SK-N-SH treated with all-trans-retinoic acid at 6 μM for 48 hours (cell line): ENCODE data around the gene CARD10.

ENCODE experiments used
- ATAC-seq: fragments of 200-7000 bp; cut with Tn5 transposase; 3 replicates; pipeline ENCODE4 v1.9.1; 2020; ENCODE audit warnings: mild to moderate bottlenecking, moderate library complexity
- ARNTL ChIP-seq: fragments of 450-650 bp; formaldehyde crosslinking; IDR thresholded peaks from 2 replicates; pipeline ENCODE4 v1.5.0; 2020; ENCODE audit warnings: low read depth, mild to moderate bottlenecking, moderate library complexity, borderline replicate concordance
- BACH2 ChIP-seq: fragments of 250-450 bp; sonication (Bioruptor Pico); IDR thresholded peaks from 2 replicates; pipeline ENCODE4 v1.9.0; 2021; ENCODE audit warnings: mild to moderate bottlenecking, borderline replicate concordance
- CREB5 ChIP-seq: fragments of 250-450 bp; sonication (Bioruptor Pico); IDR thresholded peaks from 2 replicates; pipeline ENCODE4 v1.5.1; 2020; ENCODE audit warnings: low read depth, mild to moderate bottlenecking, moderate library complexity
- CSDC2 ChIP-seq: fragments of 250-450 bp; sonication (Bioruptor Pico); IDR thresholded peaks from 2 replicates; pipeline ENCODE4 v1.5.0; 2020; ENCODE audit warnings: mild to moderate bottlenecking, moderate library complexity
- ESRRG ChIP-seq: fragments of 250-450 bp; sonication (Bioruptor Pico); IDR thresholded peaks from 2 replicates; pipeline ENCODE4 v1.6.1; 2021; ENCODE audit warnings: mild to moderate bottlenecking
- ISL1 ChIP-seq: fragments of 250-450 bp; sonication (Bioruptor Pico); IDR thresholded peaks from 2 replicates; pipeline ENCODE4 v2.1.2; 2022; ENCODE audit warnings: mild to moderate bottlenecking, moderate library complexity
- OSR1 ChIP-seq: fragments of 250-450 bp; sonication (Bioruptor Pico); IDR thresholded peaks from 2 replicates; pipeline ENCODE4 v1.8.0; 2022; ENCODE audit warnings: moderate library complexity, mild to moderate bottlenecking, inconsistent platforms
- PATZ1 ChIP-seq: fragments of 250-450 bp; sonication (Bioruptor Pico); IDR thresholded peaks from 2 replicates; pipeline ENCODE4 v1.8.0; 2020; ENCODE audit warnings: mild to moderate bottlenecking, moderate library complexity, borderline replicate concordance
- POU6F1 ChIP-seq: fragments of 250-450 bp; sonication (Bioruptor Pico); IDR thresholded peaks from 2 replicates; pipeline ENCODE4 v1.8.0; 2021; ENCODE audit warnings: low read depth, mild to moderate bottlenecking, moderate library complexity, borderline replicate concordance
- RARB ChIP-seq: fragments of 250-450 bp; sonication (Bioruptor Pico); IDR thresholded peaks from 2 replicates; pipeline ENCODE4 v1.8.0; 2021; ENCODE audit warnings: mild to moderate bottlenecking, moderate library complexity
- SNAI2 ChIP-seq: fragments of 250-450 bp; sonication (Bioruptor Pico); IDR thresholded peaks from 2 replicates; pipeline ENCODE4 v1.5.0; 2020; ENCODE audit warnings: mild to moderate bottlenecking, moderate library complexity
- TCF4 ChIP-seq: fragments of 250-450 bp; sonication (Bioruptor Pico); IDR thresholded peaks from 2 replicates; pipeline ENCODE4 v1.8.0; 2021; ENCODE audit warnings: mild to moderate bottlenecking, moderate library complexity, borderline replicate concordance
- TOX ChIP-seq: fragments of 250-450 bp; sonication (Bioruptor Pico); IDR thresholded peaks from 2 replicates; pipeline ENCODE4 v1.8.0; 2021; ENCODE audit warnings: mild to moderate bottlenecking, moderate library complexity, borderline replicate concordance
- TSHZ2 ChIP-seq: fragments of 250-450 bp; sonication (Bioruptor Pico); IDR thresholded peaks from 2 replicates; pipeline ENCODE4 v1.5.0; 2020; ENCODE audit warnings: mild to moderate bottlenecking, moderate library complexity
- ZC3H10 ChIP-seq: fragments of 250-450 bp; sonication (Bioruptor Pico); IDR thresholded peaks from 2 replicates; pipeline ENCODE4 v1.5.1; 2021; ENCODE audit warnings: mild to moderate bottlenecking, moderate library complexity
- ZFP3 ChIP-seq: fragments of 250-450 bp; sonication (Bioruptor Pico); IDR thresholded peaks from 2 replicates; pipeline ENCODE4 v1.5.0; 2020; ENCODE audit warnings: mild to moderate bottlenecking, moderate library complexity
- ZFP30 ChIP-seq: fragments of 450-650 bp; formaldehyde crosslinking; IDR thresholded peaks from 2 replicates; pipeline ENCODE4 v1.5.0; 2022; ENCODE audit warnings: mild to moderate bottlenecking, moderate library complexity
- ZNF565 ChIP-seq: fragments of 450-650 bp; formaldehyde crosslinking; conservative IDR thresholded peaks from 2 replicates; pipeline ENCODE4 v1.5.0; 2020; ENCODE audit warnings: low read depth, mild to moderate bottlenecking, moderate library complexity
- ZNF70 ChIP-seq: fragments of 450-650 bp; formaldehyde crosslinking; IDR thresholded peaks from 2 replicates; pipeline ENCODE4 v1.5.0; 2020; ENCODE audit warnings: mild to moderate bottlenecking, moderate library complexity
- ZNF8 ChIP-seq: fragments of 450-650 bp; formaldehyde crosslinking; IDR thresholded peaks from 2 replicates; pipeline ENCODE4 v1.5.0; 2020; ENCODE audit warnings: mild to moderate bottlenecking, moderate library complexity
- TF ChIP-seq, protein P1 (sequence below): fragments of 250-450 bp; sonication (Bioruptor Pico); IDR thresholded peaks from 2 replicates; pipeline ENCODE4 v1.5.1; 2021; ENCODE audit warnings: mild to moderate bottlenecking, moderate library complexity

The CARD10 gene

GRCh38 chr22:37507731-37508130 lies 11.5 kb downstream of the CARD10 start:
- no peak for TF ChIP-seq POU6F1 (CRISPR knock-in tag)
- no peak for TF ChIP-seq OSR1 (CRISPR knock-in tag)
- no peak for TF ChIP-seq ISL1
- no peak for TF ChIP-seq SNAI2 (CRISPR knock-in tag)
- TF ChIP-seq, protein P1, sequence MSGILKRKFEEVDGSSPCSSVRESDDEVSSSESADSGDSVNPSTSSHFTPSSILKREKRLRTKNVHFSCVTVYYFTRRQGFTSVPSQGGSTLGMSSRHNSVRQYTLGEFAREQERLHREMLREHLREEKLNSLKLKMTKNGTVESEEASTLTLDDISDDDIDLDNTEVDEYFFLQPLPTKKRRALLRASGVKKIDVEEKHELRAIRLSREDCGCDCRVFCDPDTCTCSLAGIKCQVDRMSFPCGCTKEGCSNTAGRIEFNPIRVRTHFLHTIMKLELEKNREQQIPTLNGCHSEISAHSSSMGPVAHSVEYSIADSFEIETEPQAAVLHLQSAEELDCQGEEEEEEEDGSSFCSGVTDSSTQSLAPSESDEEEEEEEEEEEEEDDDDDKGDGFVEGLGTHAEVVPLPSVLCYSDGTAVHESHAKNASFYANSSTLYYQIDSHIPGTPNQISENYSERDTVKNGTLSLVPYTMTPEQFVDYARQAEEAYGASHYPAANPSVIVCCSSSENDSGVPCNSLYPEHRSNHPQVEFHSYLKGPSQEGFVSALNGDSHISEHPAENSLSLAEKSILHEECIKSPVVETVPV (CRISPR knock-in tag), result no peak
- TF ChIP-seq BACH2 (CRISPR knock-in tag), result no peak
- TF ChIP-seq ZNF8 (CRISPR knock-in tag), result no peak
- ATAC-seq, result no peak

- ATAC-seq, result no peak
- TF ChIP-seq ZC3H10 (CRISPR knock-in tag), result no peak
- TF ChIP-seq CSDC2 (CRISPR knock-in tag), result no peak
- TF ChIP-seq TOX, result no peak
- no peak for TF ChIP-seq ARNTL (CRISPR knock-in tag)
- no peak for TF ChIP-seq ESRRG
- no peak for TF ChIP-seq PATZ1 (CRISPR knock-in tag)
- TF ChIP-seq TSHZ2 (CRISPR knock-in tag), result no peak
- TF ChIP-seq SNAI2 (CRISPR knock-in tag), result no peak
- no peak for TF ChIP-seq POU6F1 (CRISPR knock-in tag)
- TF ChIP-seq CREB5 (CRISPR knock-in tag), result no peak
- TF ChIP-seq, protein P1 (CRISPR knock-in tag), result no peak
- no peak for TF ChIP-seq BACH2 (CRISPR knock-in tag)
- no peak for TF ChIP-seq ZNF565
- no peak for TF ChIP-seq TCF4 (CRISPR knock-in tag)
- no peak for TF ChIP-seq ZFP3
- no peak for TF ChIP-seq OSR1 (CRISPR knock-in tag)
- TF ChIP-seq ZFP30, result no peak
- TF ChIP-seq ISL1, result no peak
- no peak for TF ChIP-seq ZNF70 (CRISPR knock-in tag)
- no peak for TF ChIP-seq RARB
These were observed 13.2 kb downstream of the CARD10 start for GRCh38 chr22:37505989-37506388.
